Neural crest cell (in vitro differentiated cells): ENCODE data around the gene ASB16. TPM values are rescaled to one million over a fixed set of nuclear protein-coding genes. Genes with fewer than 3 reads are reported as not detected.

Source experiments
- DNase-seq: peaks from one replicate; pipeline ENCODE4 v3.0.0; 2021; ENCODE audit warnings: low read depth, mixed read lengths, low spot score
- H3K27ac Mint-ChIP-seq: one replicate; pipeline ENCODE4 v1.8.0; 2021; ENCODE audit warnings: mild to moderate bottlenecking, mixed read lengths; ENCODE audit not compliant: unreplicated experiment
- H3K27me3 Mint-ChIP-seq: 2 replicates; pipeline ENCODE4 v1.8.0; 2021; ENCODE audit warnings: low read depth, mild to moderate bottlenecking, mixed read lengths
- H3K36me3 Mint-ChIP-seq: 2 replicates; pipeline ENCODE4 v1.8.0; 2021; ENCODE audit warnings: low read depth, mild to moderate bottlenecking, mixed read lengths
- H3K4me1 Mint-ChIP-seq: 2 replicates; pipeline ENCODE4 v1.8.0; 2021; ENCODE audit warnings: mixed read lengths
- H3K4me3 Mint-ChIP-seq: one replicate; pipeline ENCODE4 v1.8.0; 2021; ENCODE audit warnings: mild to moderate bottlenecking, mixed read lengths
- H3K9me3 Mint-ChIP-seq: 2 replicates; pipeline ENCODE4 v1.8.0; 2021; ENCODE audit warnings: mixed read lengths
- total RNA-seq: library from RNA; stranded (reverse); gene quantifications from 2 replicates; pipeline ENCODE4 v1.2.1, GENCODE V29; 2021
- TF ChIP-seq, protein P1 (sequence below): fragments of 200-600 bp; sonication (generic); conservative IDR thresholded peaks from 2 replicates; pipeline ENCODE4 v1.5.0; 2021; ENCODE audit warnings: antibody characterized with exemption, mild to moderate bottlenecking

Gene ASB16
- total RNA-seq, 1 donor from 2014 or later = 0.26 TPM

GRCh38 chr17:44200478-44201155, 30.1 kb downstream of the ASB16 start:
- Mint-ChIP-seq H3K4me1 (peaks cover 31% of the 10 kb centered on the region), H3K36me3 (no peaks in the 10 kb centered on the region), H3K4me3 (peak overlapping the region; percentile 91), H3K27me3 (no peaks in the 10 kb centered on the region), H3K27ac (peak overlapping the region; percentile 76), H3K9me3 (no peaks in the 10 kb centered on the region)
- TF ChIP-seq, protein P1, sequence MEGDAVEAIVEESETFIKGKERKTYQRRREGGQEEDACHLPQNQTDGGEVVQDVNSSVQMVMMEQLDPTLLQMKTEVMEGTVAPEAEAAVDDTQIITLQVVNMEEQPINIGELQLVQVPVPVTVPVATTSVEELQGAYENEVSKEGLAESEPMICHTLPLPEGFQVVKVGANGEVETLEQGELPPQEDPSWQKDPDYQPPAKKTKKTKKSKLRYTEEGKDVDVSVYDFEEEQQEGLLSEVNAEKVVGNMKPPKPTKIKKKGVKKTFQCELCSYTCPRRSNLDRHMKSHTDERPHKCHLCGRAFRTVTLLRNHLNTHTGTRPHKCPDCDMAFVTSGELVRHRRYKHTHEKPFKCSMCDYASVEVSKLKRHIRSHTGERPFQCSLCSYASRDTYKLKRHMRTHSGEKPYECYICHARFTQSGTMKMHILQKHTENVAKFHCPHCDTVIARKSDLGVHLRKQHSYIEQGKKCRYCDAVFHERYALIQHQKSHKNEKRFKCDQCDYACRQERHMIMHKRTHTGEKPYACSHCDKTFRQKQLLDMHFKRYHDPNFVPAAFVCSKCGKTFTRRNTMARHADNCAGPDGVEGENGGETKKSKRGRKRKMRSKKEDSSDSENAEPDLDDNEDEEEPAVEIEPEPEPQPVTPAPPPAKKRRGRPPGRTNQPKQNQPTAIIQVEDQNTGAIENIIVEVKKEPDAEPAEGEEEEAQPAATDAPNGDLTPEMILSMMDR = no peak
- no peak for DNase-seq

GRCh38 chr17:44202756-44203155, 32.3 kb downstream of the ASB16 start:
- H3K36me3 Mint-ChIP-seq = no peaks in the 10 kb centered on the region
- H3K4me1 Mint-ChIP-seq = peaks cover 28% of the 10 kb centered on the region
- TF ChIP-seq, protein P1 = no peak
- no peaks in the 10 kb centered on the region for H3K27me3 Mint-ChIP-seq
- no peaks in the 10 kb centered on the region for H3K9me3 Mint-ChIP-seq
- H3K27ac Mint-ChIP-seq = no peak overlapping the region
- peak overlapping the region; percentile 71 for H3K4me3 Mint-ChIP-seq
- DNase-seq = no peak

- Mint-ChIP-seq H3K4me3 (peak overlapping the region; percentile 71), H3K27me3 (no peaks in the 10 kb centered on the region), H3K4me1 (peaks cover 21% of the 10 kb centered on the region), H3K27ac (no peak overlapping the region), H3K36me3 (peaks cover 5% of the 10 kb centered on the region), H3K9me3 (no peaks in the 10 kb centered on the region)
- TF ChIP-seq, protein P1 = peak; percentile 75
- peak; percentile 62 for DNase-seq
Measured at GRCh38 chr17:44203731-44204440, 33.4 kb downstream of the ASB16 start.

DNA sequence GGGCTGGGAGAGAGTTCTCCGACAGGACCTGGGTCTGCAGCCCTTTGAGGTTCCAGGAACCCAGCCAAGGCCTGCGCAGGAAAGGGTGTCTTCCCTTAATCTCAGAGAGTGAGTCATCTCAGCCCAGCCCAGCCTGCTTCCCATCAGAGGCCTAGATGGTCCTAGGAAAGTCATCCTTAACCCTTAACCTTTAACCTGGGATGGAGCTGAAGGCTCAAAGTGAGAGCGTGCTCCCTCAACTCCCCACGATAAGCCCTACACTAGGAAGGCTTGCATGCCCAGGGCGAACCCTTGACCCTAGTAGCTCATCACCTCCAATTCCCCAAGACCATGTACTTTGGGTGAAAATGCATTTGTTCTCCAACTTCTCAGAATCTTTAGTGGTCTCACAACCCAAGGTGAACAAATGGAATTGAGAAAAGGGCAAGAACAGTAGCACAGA, 34.0 kb downstream of the ASB16 start:
- no peak overlapping the region for H3K27ac Mint-ChIP-seq
- peaks cover 21% of the 10 kb centered on the region for H3K4me1 Mint-ChIP-seq
- H3K27me3 Mint-ChIP-seq = no peaks in the 10 kb centered on the region
- peaks cover 5% of the 10 kb centered on the region for H3K36me3 Mint-ChIP-seq
- H3K4me3 Mint-ChIP-seq = no peak overlapping the region
- no peaks in the 10 kb centered on the region for H3K9me3 Mint-ChIP-seq
- TF ChIP-seq, protein P1 = no peak
- no peak for DNase-seq

DNA sequence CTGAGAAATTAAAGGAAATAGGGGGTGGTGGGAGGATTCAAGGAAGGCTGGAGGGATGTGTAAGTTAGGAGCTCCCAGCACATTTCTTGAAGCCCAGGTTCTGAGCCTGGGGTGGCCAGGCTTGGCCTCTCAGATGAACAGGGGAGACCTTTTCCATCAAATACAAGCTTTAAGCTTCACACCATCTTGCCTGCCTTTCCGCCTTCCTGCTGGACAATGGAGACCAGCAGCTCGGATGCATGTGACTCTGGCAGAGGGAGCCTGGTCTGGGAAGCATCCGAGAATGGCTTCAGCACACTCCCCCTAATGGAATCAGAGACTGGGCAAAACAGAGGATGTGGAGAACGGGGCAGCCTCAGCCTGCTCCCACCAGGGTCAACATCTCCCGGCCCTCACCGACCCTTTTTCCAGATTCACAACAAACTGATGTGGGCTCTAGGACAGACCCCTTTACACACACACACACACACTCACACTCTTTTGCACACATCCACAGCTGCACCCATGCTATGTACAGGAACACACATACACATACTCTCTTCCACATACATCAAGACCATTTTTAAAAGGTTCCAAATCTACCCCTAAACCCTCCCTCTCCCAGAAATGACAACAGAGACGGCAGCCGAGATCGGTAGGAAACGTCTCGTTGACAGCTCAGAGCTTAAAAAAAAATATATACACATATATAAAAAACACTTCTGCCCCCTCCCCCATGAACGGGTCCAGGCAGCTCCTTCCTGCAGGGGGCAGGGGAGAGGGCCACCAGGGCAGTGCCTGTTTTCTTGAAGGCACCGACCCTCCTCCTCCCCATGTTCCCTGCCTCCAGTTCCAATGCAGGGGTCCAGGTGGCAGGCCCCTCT, 35.7 kb downstream of the ASB16 start:
- TF ChIP-seq, protein P1 = peak; percentile 22
- Mint-ChIP-seq H3K27me3 (no peaks in the 10 kb centered on the region), H3K9me3 (no peaks in the 10 kb centered on the region), H3K36me3 (peaks cover 8% of the 10 kb centered on the region), H3K4me1 (peaks cover 17% of the 10 kb centered on the region), H3K27ac (no peak overlapping the region), H3K4me3 (peak overlapping the region; percentile 3)
- no peak for DNase-seq
